K562 (cell line): ENCODE data around the gene TCF4. TPM values are rescaled to one million over a fixed set of nuclear protein-coding genes. Genes with fewer than 3 reads are reported as not detected.

ENCODE experiments used
- ATAC-seq: fragments of 200-7000 bp; cut with Tn5 transposase; 3 replicates; pipeline ENCODE4 v1.9.1; 2020; ENCODE audit warnings: moderate library complexity
- BruUV-seq: library from RNA; stranded (reverse); fragments of 400-500 nt; replicated peaks from 2 replicates; lab custom pipeline; 2021; lab: Mats Ljungman, UMichigan
- CTCF ChIA-PET: fragments of 300-600 bp; formaldehyde crosslinking; extraction: SDS; loops from one replicate; lab custom pipeline; 2021; ENCODE audit warnings: low intra/inter-chr PET ratio; lab: Yijun Ruan, JAX
- POLR2A ChIA-PET: fragments of 300-600, 350-650 bp; sonication (Branson Sonifier 250); formaldehyde crosslinking; extraction: SDS; loops from one replicate; lab custom pipeline; 2021; ENCODE audit warnings: antibody characterized with exemption, inconsistent platforms; lab: Yijun Ruan, JAX
- DNase-seq, 4 experiments: peaks; one replicate each; pipeline versions ENCODE4 v3.0.0 to v3.0.0-alpha.2; 2011 to 2018; ENCODE audit warnings: low spot score in 3 of 4, mixed read lengths in 3 of 4; ENCODE audit errors: extremely low read depth in 1 of 4
- FAIRE-seq: peaks from 2 replicates; lab custom pipeline; 2011; peaks lifted over from hg19 to GRCh38; lab: Jason Lieb, UNC
- H2AFZ ChIP-seq: 2 replicates; pipeline ENCODE4 v1.6.0; 2011; ENCODE audit warnings: low read depth, low read length, control low read depth, inconsistent platforms
- H3K27ac ChIP-seq: fragments of 200-600 bp; 3 replicates; pipeline ENCODE4 v1.8.0; 2011; ENCODE audit warnings: low read depth, mild to moderate bottlenecking, control low read depth, inconsistent platforms, low read length, moderate library complexity, mixed read lengths; ENCODE audit errors: extremely low read depth
- H3K27me3 ChIP-seq, 2 experiments: fragments of 300-600 bp in 1 of 2; 2 replicates in 1 of 2; 3 replicates in 1 of 2; pipeline versions ENCODE4 v1.6.0 to v1.8.0; 2011; ENCODE audit warnings: inconsistent platforms in 2 of 2, low read length in 2 of 2, mild to moderate bottlenecking in 1 of 2, mixed read lengths in 1 of 2, moderate library complexity in 1 of 2; ENCODE audit not compliant: control insufficient read depth in 2 of 2, insufficient read depth in 2 of 2
- H3K36me3 ChIP-seq: fragments of 300-600 bp; 3 replicates; pipeline ENCODE4 v1.8.0; 2011; ENCODE audit warnings: mild to moderate bottlenecking, low read length, inconsistent platforms; ENCODE audit not compliant: control insufficient read depth, insufficient read depth
- H3K4me1 ChIP-seq, 2 experiments: fragments of 200-600 bp in 1 of 2; replicated peaks in 1 of 2; 2 replicates in 1 of 2; 3 replicates in 1 of 2; pipeline versions ENCODE4 v1.5.1 to v1.8.0; 2011; ENCODE audit warnings: inconsistent platforms in 2 of 2, low read length in 2 of 2, mild to moderate bottlenecking in 1 of 2, mixed read lengths in 1 of 2, moderate library complexity in 1 of 2; ENCODE audit not compliant: control insufficient read depth in 2 of 2, insufficient read depth in 2 of 2
- H3K4me2 ChIP-seq: 2 replicates; pipeline ENCODE4 v1.6.1; 2011; ENCODE audit warnings: low read length, control low read depth, inconsistent platforms, mixed read lengths; ENCODE audit not compliant: insufficient read depth
- H3K4me3 ChIP-seq: fragments of 200-600 bp; sonication (generic), shearing (Covaris generic); 2 replicates; pipeline ENCODE4 v1.5.1; 2016; ENCODE audit warnings: control low read depth, inconsistent platforms
- H3K79me2 ChIP-seq: fragments of 200-600 bp; 3 replicates; pipeline ENCODE4 v1.8.0; 2011; ENCODE audit warnings: low read length, inconsistent platforms; ENCODE audit not compliant: control insufficient read depth, insufficient read depth
- H3K9ac ChIP-seq, 2 experiments: 2 replicates each; pipeline versions ENCODE4 v1.6.0 to v1.6.1; 2011; ENCODE audit warnings: low read depth in 2 of 2, low read length in 2 of 2, control low read depth in 1 of 2, inconsistent platforms in 1 of 2, mild to moderate bottlenecking in 1 of 2, mixed read lengths in 1 of 2; ENCODE audit not compliant: insufficient read depth in 1 of 2
- H3K9me1 ChIP-seq: one replicate; pipeline ENCODE4 v1.6.0; 2011; ENCODE audit warnings: inconsistent platforms, mild to moderate bottlenecking, low read length, moderate library complexity; ENCODE audit not compliant: control insufficient read depth, insufficient read depth
- H3K9me3 ChIP-seq: replicated peaks from 2 replicates; pipeline ENCODE4 v1.5.1; 2011; ENCODE audit warnings: low read depth, low read length, inconsistent platforms; ENCODE audit not compliant: control insufficient read depth, insufficient read depth
- H4K20me1 ChIP-seq: replicated peaks from 2 replicates; pipeline ENCODE4 v1.6.1; 2011; ENCODE audit warnings: low read length, inconsistent platforms, mixed read lengths; ENCODE audit not compliant: control insufficient read depth, insufficient read depth
- MXD1 ChIP-seq: fragments of 250-450 bp; sonication (Bioruptor Pico); IDR thresholded peaks from 2 replicates; pipeline ENCODE4 v1.8.0; 2021; ENCODE audit warnings: borderline replicate concordance, mild to moderate bottlenecking, moderate library complexity; ENCODE audit not compliant: poor library complexity, severe bottlenecking
- NFATC3 ChIP-seq: fragments of 450-650 bp; IDR thresholded peaks from 2 replicates; pipeline ENCODE4 v1.6.1; 2017; ENCODE audit warnings: mild to moderate bottlenecking
- PKNOX1 ChIP-seq: fragments of 450-650 bp; IDR thresholded peaks from 2 replicates; pipeline ENCODE4 v1.6.1; 2016
- STAG1 ChIP-seq: sonication (generic); formaldehyde crosslinking; IDR thresholded peaks from 2 replicates; pipeline ENCODE4 v1.5.0; 2020; ENCODE audit warnings: missing genetic modification reagents, borderline replicate concordance
- TFE3 ChIP-seq: fragments of 450-650 bp; formaldehyde crosslinking; IDR thresholded peaks from 2 replicates; pipeline ENCODE4 v1.4.0; 2020; ENCODE audit warnings: mild to moderate bottlenecking, mixed read lengths
- ZNF143 ChIP-seq: sonication (generic); formaldehyde crosslinking; IDR thresholded peaks from 2 replicates; pipeline ENCODE4 v1.9.0; 2022; ENCODE audit warnings: mild to moderate bottlenecking, missing genetic modification reagents
- WGBS: fragments of 100-300 bp; shearing (Covaris generic); methylation state at CpG from one replicate; pipeline ENCODE4 v1.1.6; 2016; ENCODE audit warnings: low coverage, mixed read lengths; ENCODE audit not compliant: insufficient coverage; ENCODE audit errors: missing lambda C conversion rate; 5-methylcytosine and 5-hydroxymethylcytosine counted together
- in situ Hi-C: fragments of 300-500 bp; cut with MboI; formaldehyde crosslinking; loops from 4 replicates; pipeline ENCODE4 v1.15.0; 2018; ENCODE audit warnings: inconsistent platforms, mixed read lengths
- intact Hi-C: fragments of 100-400 bp; cut with micrococcal nuclease; formaldehyde crosslinking; loops from 2 replicates; pipeline ENCODE4 v1.14.2; 2022
- polyA plus RNA-seq, 8 experiments: library from polyadenylated mRNA; depleted of rRNA in 4 of 8; stranded (reverse) in 5 of 8; unstranded in 3 of 8; fragments of >200 nt; fragmentation: Nextera tagmentation in 2 of 8; fragmentation: Illumina TruSeq in 1 of 8; extraction: Ambion mirVana in 2 of 8; extraction: Trizol in 1 of 8; gene quantifications; 2 replicates each; pipeline versions ENCODE4 v1.2.1 to v1.2.3, GENCODE V29; 2011 to 2014; ENCODE audit warnings: inconsistent platforms in 1 of 8, missing spikeins in 1 of 8
- total RNA-seq, 7 experiments: library from RNA; depleted of rRNA in 6 of 7; stranded (reverse); fragments of >200 nt in 6 of 7; fragmentation: Illumina TruSeq in 2 of 7; extraction: Trizol in 2 of 7; gene quantifications; 2 replicates each; pipeline versions ENCODE4 v1.2.1 to v1.2.3, GENCODE V29; 2011 to 2021; ENCODE audit warnings: low replicate concordance in 1 of 7

The TCF4 gene
- total and polyA plus RNA-seq, 9 of the 15 experiments (the other 6 are each of a cell fraction or from before 2014, with no cell fraction given), result 4.8 to 24.7 (median 15.2) TPM

- TF ChIP-seq PKNOX1, result no peak
- TF ChIP-seq, all 486 proteins: peak for 0
Measured at GRCh38 chr18:55465313-55465712, 122.7 kb downstream of the TCF4 start (continued).

GRCh38 chr18:55464581-55464980 is 123.4 kb downstream of the TCF4 start:
- no peaks in the 10 kb centered on the region for H3K9me3 ChIP-seq
- ChIA-PET CTCF (no interaction called here), POLR2A (no interaction called here)
- no peak overlapping the region for H2AFZ ChIP-seq
- FAIRE-seq, result no peak
- H3K9ac ChIP-seq, result no peak overlapping the region
- WGBS, result 79% methylated on average over 4 of the region's 4 CpGs
- no peaks in the 10 kb centered on the region for H4K20me1 ChIP-seq
- no peaks in the 10 kb centered on the region for H3K4me1 ChIP-seq
- intact Hi-C loops (no loop called here), in situ Hi-C loops (no loop called here)
- H3K27ac ChIP-seq, result no peak overlapping the region
- H3K79me2 ChIP-seq, result no peaks in the 10 kb centered on the region
- H3K27me3 ChIP-seq, result no peaks in the 10 kb centered on the region
- no peak for ATAC-seq
- TF ChIP-seq MXD1 (CRISPR knock-in tag) (no peak), STAG1 (CRISPR knock-in tag) (no peak), NFATC3 (no peak), ZNF143 (CRISPR knock-in tag) (no peak), TFE3 (no peak)
- no TSS peak for BruUV-seq
- no peak overlapping the region for H3K4me2 ChIP-seq
- peaks cover 3% of the 10 kb centered on the region; the same call in 1 of the 3 replicates for H3K36me3 ChIP-seq
- no peak overlapping the region for H3K4me3 ChIP-seq
- H3K9me1 ChIP-seq, result no peaks in the 10 kb centered on the region
- DNase-seq, result no peak
